Activated naive CD4-positive, alpha-beta T cell treated with anti-CD3 and anti-CD28 coated beads for 36 hours (primary cell): Measurements from ENCODE around the gene TMEM131. TPM values are rescaled to one million over a fixed set of nuclear protein-coding genes. Genes with fewer than 3 reads are reported as not detected.
"Not testable (repeated sequence)": the region's sequence is repeated elsewhere in the genome, so short reads cannot be mapped to it uniquely, and the experiment has no call there.

ENCODE experiments used
- CTCF ChIA-PET: fragments of 350-600 bp; sonication (Branson Sonifier 250); formaldehyde crosslinking; loops from one replicate; lab custom pipeline; 2021; ENCODE audit warnings: antibody characterized with exemption; lab: Charles Lee
- DNase-seq: peaks from one replicate; pipeline ENCODE4 v3.0.0-alpha.2; 2020
- H3K27ac Mint-ChIP-seq: one replicate; pipeline ENCODE4 v1.8.0; 2021; ENCODE audit warnings: mild to moderate bottlenecking, mixed read lengths
- H3K27me3 Mint-ChIP-seq: one replicate; pipeline ENCODE4 v1.8.0; 2021; ENCODE audit warnings: low read depth, mixed read lengths
- H3K36me3 Mint-ChIP-seq: one replicate; pipeline ENCODE4 v1.8.0; 2021; ENCODE audit warnings: low read depth, mixed read lengths
- H3K4me1 Mint-ChIP-seq: one replicate; pipeline ENCODE4 v1.8.0; 2021; ENCODE audit warnings: low read depth, mixed read lengths
- H3K4me3 Mint-ChIP-seq: one replicate; pipeline ENCODE4 v1.8.0; 2021; ENCODE audit warnings: mild to moderate bottlenecking, moderate library complexity, mixed read lengths
- H3K9me3 Mint-ChIP-seq: one replicate; pipeline ENCODE4 v1.8.0; 2021; ENCODE audit warnings: mixed read lengths
- intact Hi-C: fragments of 100-400 bp; cut with micrococcal nuclease; formaldehyde crosslinking; loops from one replicate; pipeline ENCODE4 v1.15.1; 2023
- total RNA-seq, 2 experiments: library from RNA; stranded (reverse); gene quantifications; one replicate each; pipeline ENCODE4 v1.2.3, GENCODE V29; 2021

The TMEM131 gene
- total RNA-seq, 2 experiments from 2014 or later = 18.5 to 19.2 TPM

- H3K27ac Mint-ChIP-seq = no peak overlapping the region
- no peaks in the 10 kb centered on the region for H3K27me3 Mint-ChIP-seq
- peaks cover 28% of the 10 kb centered on the region for H3K4me1 Mint-ChIP-seq
- intact Hi-C loops = no loop called here
- no peaks in the 10 kb centered on the region for H3K9me3 Mint-ChIP-seq
- H3K36me3 Mint-ChIP-seq = peaks cover 23% of the 10 kb centered on the region
- H3K4me3 Mint-ChIP-seq = no peak overlapping the region
- DNase-seq = no peak
- CTCF ChIA-PET = no interaction called here
Measured at GRCh38 chr2:97911206-97911921, 84.4 kb downstream of the TMEM131 start.

- Mint-ChIP-seq H3K9me3 (no peaks in the 10 kb centered on the region), H3K4me1 (peaks cover 27% of the 10 kb centered on the region), H3K36me3 (peaks cover 28% of the 10 kb centered on the region), H3K27ac (no peak overlapping the region), H3K27me3 (no peaks in the 10 kb centered on the region), H3K4me3 (no peak overlapping the region)
- CTCF ChIA-PET = no interaction called here
- intact Hi-C loops = no loop called here
- DNase-seq = no peak
Measured at GRCh38 chr2:97910403-97911205, 85.1 kb downstream of the TMEM131 start.

- Mint-ChIP-seq H3K4me3 (no peak overlapping the region), H3K36me3 (peaks cover 32% of the 10 kb centered on the region), H3K9me3 (no peaks in the 10 kb centered on the region), H3K27ac (no peak overlapping the region), H3K27me3 (no peaks in the 10 kb centered on the region), H3K4me1 (peaks cover 13% of the 10 kb centered on the region)
- intact Hi-C loops = no loop called here
- CTCF ChIA-PET = no interaction called here
- no peak for DNase-seq
Measured at GRCh38 chr2:97908208-97908676, 87.5 kb downstream of the TMEM131 start.

GRCh38 chr2:97907369-97908100 lies 88.2 kb downstream of the TMEM131 start:
- no peak for DNase-seq
- Mint-ChIP-seq H3K36me3 (peaks cover 35% of the 10 kb centered on the region), H3K27ac (no peak overlapping the region), H3K4me3 (no peak overlapping the region), H3K27me3 (no peaks in the 10 kb centered on the region), H3K4me1 (peaks cover 12% of the 10 kb centered on the region), H3K9me3 (no peaks in the 10 kb centered on the region)
- intact Hi-C loops = no loop called here
- CTCF ChIA-PET = no interaction called here

GRCh38 chr2:97906307-97906706 lies 89.4 kb downstream of the TMEM131 start:
- H3K4me1 Mint-ChIP-seq = peaks cover 4% of the 10 kb centered on the region
- CTCF ChIA-PET = no interaction called here
- peaks cover 35% of the 10 kb centered on the region for H3K36me3 Mint-ChIP-seq
- DNase-seq = no peak
- intact Hi-C loops = no loop called here
- H3K27ac Mint-ChIP-seq = no peak overlapping the region
- no peaks in the 10 kb centered on the region for H3K27me3 Mint-ChIP-seq
- no peak overlapping the region for H3K4me3 Mint-ChIP-seq
- no peaks in the 10 kb centered on the region for H3K9me3 Mint-ChIP-seq

- no peaks in the 10 kb centered on the region for H3K9me3 Mint-ChIP-seq
- peaks cover 30% of the 10 kb centered on the region for H3K36me3 Mint-ChIP-seq
- H3K4me1 Mint-ChIP-seq = no peaks in the 10 kb centered on the region
- no peak overlapping the region for H3K4me3 Mint-ChIP-seq
- no peak for DNase-seq
- intact Hi-C loops = no loop called here
- H3K27me3 Mint-ChIP-seq = no peaks in the 10 kb centered on the region
- CTCF ChIA-PET = no interaction called here
- H3K27ac Mint-ChIP-seq = no peak overlapping the region
Measured at GRCh38 chr2:97905294-97905693, 90.5 kb downstream of the TMEM131 start.

GRCh38 chr2:97901862-97902261 lies 93.9 kb downstream of the TMEM131 start:
- intact Hi-C loops = no loop called here
- Mint-ChIP-seq H3K27ac (no peak overlapping the region), H3K36me3 (peaks cover 34% of the 10 kb centered on the region), H3K4me3 (no peak overlapping the region), H3K9me3 (no peaks in the 10 kb centered on the region), H3K4me1 (no peaks in the 10 kb centered on the region), H3K27me3 (no peaks in the 10 kb centered on the region)
- DNase-seq = no peak
- CTCF ChIA-PET = no interaction called here

- H3K9me3 Mint-ChIP-seq = no peaks in the 10 kb centered on the region
- no peaks in the 10 kb centered on the region for H3K4me1 Mint-ChIP-seq
- H3K36me3 Mint-ChIP-seq = peaks cover 34% of the 10 kb centered on the region
- intact Hi-C loops = no loop called here
- DNase-seq = no peak
- no peaks in the 10 kb centered on the region for H3K27me3 Mint-ChIP-seq
- CTCF ChIA-PET = no interaction called here
- H3K4me3 Mint-ChIP-seq = no peak overlapping the region
- no peak overlapping the region for H3K27ac Mint-ChIP-seq
Measured at GRCh38 chr2:97900806-97901205, 94.9 kb downstream of the TMEM131 start.

GRCh38 chr2:97893042-97893441 lies 102.7 kb downstream of the TMEM131 start:
- intact Hi-C loops, H3K27ac Mint-ChIP-seq, H3K27me3 Mint-ChIP-seq, H3K4me1 Mint-ChIP-seq, CTCF ChIA-PET, H3K9me3 Mint-ChIP-seq, H3K4me3 Mint-ChIP-seq, DNase-seq: not testable (repeated sequence)
- H3K36me3 Mint-ChIP-seq = peaks cover 38% of the 10 kb centered on the region

- intact Hi-C loops = no loop called here
- no peaks in the 10 kb centered on the region for H3K27me3 Mint-ChIP-seq
- peaks cover 46% of the 10 kb centered on the region for H3K36me3 Mint-ChIP-seq
- peaks cover 9% of the 10 kb centered on the region for H3K9me3 Mint-ChIP-seq
- no peak for DNase-seq
- H3K27ac Mint-ChIP-seq = no peak overlapping the region
- CTCF ChIA-PET = no interaction called here
- no peak overlapping the region for H3K4me3 Mint-ChIP-seq
- no peaks in the 10 kb centered on the region for H3K4me1 Mint-ChIP-seq
Measured at GRCh38 chr2:97891611-97892010, 104.1 kb downstream of the TMEM131 start.

- Mint-ChIP-seq H3K36me3 (peaks cover 48% of the 10 kb centered on the region), H3K9me3 (peaks cover 20% of the 10 kb centered on the region), H3K27ac (no peak overlapping the region), H3K4me3 (no peak overlapping the region), H3K27me3 (no peaks in the 10 kb centered on the region), H3K4me1 (no peaks in the 10 kb centered on the region)
- CTCF ChIA-PET = no interaction called here
- no peak for DNase-seq
- intact Hi-C loops = no loop called here
Measured at GRCh38 chr2:97889156-97889555, 106.6 kb downstream of the TMEM131 start.

GRCh38 chr2:97885841-97886240 lies 109.9 kb downstream of the TMEM131 start:
- Mint-ChIP-seq H3K27ac (no peak overlapping the region), H3K27me3 (no peaks in the 10 kb centered on the region), H3K36me3 (peaks cover 54% of the 10 kb centered on the region), H3K4me1 (no peaks in the 10 kb centered on the region), H3K9me3 (peaks cover 20% of the 10 kb centered on the region), H3K4me3 (no peak overlapping the region)
- no peak for DNase-seq
- CTCF ChIA-PET = no interaction called here
- intact Hi-C loops = no loop called here
